GM18907 (cell line): ENCODE data around the gene MIGA1.
"Not testable (repeated sequence)": the region's sequence is repeated elsewhere in the genome, so short reads cannot be mapped to it uniquely, and the experiment has no call there.

Source experiments
- ATAC-seq: cut with Tn5 transposase; IDR thresholded peaks from one replicate; pipeline ENCODE4 v1.9.1; 2021; ENCODE audit warnings: mild to moderate bottlenecking, moderate library complexity; ENCODE audit not compliant: unreplicated experiment

The MIGA1 gene

GRCh38 chr1:77796695-77797405, 17.4 kb downstream of the MIGA1 start:
- no peak for ATAC-seq

- no peak for ATAC-seq
Observed at GRCh38 chr1:77797991-77798390, 18.5 kb downstream of the MIGA1 start.

DNA sequence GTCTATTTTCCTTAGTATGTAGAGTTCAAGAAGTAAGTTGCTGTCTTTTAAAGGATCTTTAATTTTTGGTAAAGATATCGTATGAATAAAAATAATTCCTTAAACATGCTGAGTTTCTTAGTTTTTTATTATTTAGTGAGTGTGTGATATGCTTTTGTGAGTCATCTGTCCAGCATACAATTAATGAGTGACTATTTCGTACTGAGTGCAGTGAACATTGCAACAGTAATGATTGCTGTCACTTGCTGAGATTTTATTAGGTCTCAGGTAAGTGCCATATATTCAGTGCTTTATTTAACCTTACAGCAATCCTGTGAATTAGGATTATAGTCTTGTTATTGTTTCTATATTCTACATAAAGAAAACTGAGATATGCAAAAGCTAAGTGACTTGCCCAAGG, 22.6 kb downstream of the MIGA1 start:
- no peak for ATAC-seq

GRCh38 chr1:77803371-77803770, 23.9 kb downstream of the MIGA1 start:
- no peak for ATAC-seq

GRCh38 chr1:77809787-77810462, 30.5 kb downstream of the MIGA1 start:
- not testable (repeated sequence) for ATAC-seq

GRCh38 chr1:77811589-77811988, 32.1 kb downstream of the MIGA1 start:
- ATAC-seq, result peak; percentile 45

DNA sequence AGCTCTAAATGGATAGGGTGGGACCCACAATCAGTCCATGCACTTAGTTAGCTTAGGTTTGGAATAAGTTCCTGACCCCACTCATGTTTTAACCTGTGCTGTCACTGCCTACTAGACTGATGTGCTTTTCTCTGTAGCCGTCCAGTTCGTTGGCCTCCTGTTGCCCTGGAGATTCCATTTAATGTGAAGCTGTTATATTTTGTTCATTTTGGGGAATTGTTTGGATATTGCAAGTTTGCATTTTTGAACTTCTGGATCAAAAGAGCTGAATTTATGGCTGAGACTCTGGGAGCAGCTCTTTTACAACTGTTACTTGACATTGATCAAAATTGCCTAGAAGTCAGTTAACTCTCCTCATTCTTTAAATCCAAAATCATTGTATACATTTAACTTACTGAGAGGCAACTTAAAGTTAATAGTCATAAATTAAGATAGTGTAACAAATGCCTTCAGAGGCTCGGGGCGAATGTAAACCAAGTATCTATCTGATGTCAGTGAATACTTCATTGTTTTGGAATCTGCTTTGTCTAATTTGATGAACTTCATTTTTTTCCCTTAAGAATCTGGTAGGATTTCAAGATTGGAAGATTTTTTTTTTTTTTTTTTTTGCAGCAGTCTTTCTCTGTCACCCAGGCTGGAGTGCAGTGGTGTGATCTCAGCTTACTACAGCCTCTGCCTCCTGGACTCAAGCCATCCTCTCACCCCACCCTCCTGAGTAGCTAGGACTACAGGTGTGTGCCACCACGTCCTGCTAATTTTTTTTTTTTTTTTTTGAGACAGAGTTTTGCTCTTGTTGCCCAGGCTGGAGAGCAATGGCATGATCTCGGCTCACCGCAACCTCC, 38.1 kb downstream of the MIGA1 start:
- ATAC-seq, result no peak

- ATAC-seq, result no peak
Observed at GRCh38 chr1:77820121-77820520, 40.7 kb downstream of the MIGA1 start.

DNA sequence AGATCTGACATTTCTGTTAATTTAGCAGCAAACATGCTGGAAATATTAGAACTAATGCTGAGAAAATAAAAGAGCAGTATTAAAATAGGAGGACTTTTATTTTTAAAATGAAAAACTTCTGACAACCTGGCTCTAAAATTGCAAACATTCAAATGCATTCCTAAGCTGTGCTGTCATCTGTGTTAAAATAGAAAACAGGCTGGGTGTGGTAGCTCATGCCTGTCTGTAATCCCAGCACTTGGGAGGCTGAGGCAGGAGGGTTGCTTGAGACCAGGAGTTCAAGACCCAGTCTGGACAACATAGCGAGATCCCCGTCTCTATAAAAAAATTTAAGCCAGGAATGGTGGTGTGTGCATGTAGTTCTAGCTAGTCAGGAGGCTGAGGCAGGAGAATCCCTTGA, 44.6 kb downstream of the MIGA1 start:
- no peak for ATAC-seq

DNA sequence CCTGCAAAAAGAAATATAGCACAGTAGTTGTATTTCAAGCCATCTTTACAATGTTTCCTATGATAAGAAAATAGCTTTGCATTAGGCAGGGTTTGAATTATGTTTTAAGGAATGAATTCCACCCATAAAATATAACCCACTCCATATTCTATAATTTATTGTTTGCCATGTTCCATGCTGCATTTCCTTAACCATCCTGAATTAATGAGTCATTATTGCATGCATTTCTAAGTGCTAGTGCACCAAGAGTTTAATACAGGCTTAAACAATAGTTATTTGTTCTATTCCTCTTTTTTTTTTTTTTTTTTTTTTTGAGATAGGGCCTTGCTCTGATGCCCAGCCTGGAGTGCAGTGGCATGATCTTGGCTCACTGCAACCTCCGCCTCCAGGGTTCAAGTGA, 45.2 kb downstream of the MIGA1 start:
- no peak for ATAC-seq

DNA sequence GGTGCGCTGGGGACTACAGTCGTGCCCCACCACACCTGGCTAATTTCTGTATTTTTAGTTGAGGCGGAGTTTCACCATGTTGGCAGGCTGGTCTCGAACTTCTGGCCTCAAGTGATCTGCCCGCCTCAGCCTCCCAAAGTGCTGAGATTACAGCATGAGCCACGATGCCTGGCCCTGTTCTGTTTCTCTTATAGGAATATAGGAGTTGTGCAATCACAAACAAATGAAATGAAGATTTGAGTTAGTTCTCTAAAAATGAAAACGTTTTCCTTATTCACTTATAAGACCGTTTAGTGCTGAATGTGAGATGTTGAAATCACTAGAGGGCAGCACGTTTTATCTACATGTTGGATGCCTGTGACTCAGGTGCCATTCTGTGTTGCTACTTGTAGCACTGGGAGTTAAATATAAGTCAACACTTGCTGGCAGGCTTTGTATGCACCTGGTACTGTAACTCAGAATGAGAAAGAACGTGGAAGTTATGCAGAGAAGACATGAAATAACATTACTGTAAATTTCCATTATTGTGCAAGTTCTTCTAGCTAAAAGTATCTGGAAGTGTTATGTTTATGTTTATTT, 45.8 kb downstream of the MIGA1 start:
- ATAC-seq, result no peak

DNA sequence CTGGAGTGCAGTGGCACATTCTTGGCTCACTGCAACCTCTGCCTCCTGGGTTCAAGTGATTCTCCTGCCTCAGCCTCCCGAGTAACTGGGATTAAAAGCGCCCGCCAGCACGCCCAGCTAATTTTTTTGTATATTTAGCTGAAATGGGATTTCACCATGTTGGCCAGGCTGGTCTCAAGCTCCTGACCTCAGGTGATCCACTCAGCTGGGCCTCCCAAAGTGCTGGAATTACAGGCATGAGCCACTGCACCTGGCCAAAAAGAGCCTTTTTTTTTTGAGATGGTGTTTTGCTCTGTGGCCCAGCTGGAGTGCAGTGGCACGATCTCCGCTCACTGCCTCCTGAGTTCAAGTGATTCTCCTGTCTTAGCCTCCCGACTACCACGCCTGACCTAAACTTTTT, 47.4 kb downstream of the MIGA1 start:
- ATAC-seq, result not testable (repeated sequence)

- no peak for ATAC-seq
Observed at GRCh38 chr1:77828098-77828497, 48.6 kb downstream of the MIGA1 start.

GRCh38 chr1:77829851-77830250, 50.4 kb downstream of the MIGA1 start:
- ATAC-seq, result no peak

DNA sequence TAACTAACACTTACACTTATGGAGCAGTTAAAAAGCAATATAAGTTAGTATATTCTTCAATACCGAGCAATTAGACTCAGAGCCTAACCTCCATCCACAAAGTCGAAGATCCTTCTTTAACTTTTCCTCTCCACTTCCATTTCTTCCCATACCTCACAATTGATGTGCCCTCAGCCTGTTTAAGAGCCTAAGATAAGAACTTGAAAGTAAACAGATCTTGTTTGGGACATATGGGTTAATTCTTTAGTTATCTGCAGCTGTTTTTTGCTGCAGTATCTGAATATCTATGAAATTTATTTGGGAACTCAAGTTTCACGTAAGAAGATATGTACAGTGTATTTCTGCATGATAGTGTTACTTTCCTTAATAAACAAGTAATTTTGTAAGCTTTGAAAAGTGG, 51.5 kb downstream of the MIGA1 start:
- no peak for ATAC-seq

- ATAC-seq, result no peak
Observed at GRCh38 chr1:77831566-77831965, 52.1 kb downstream of the MIGA1 start.

DNA sequence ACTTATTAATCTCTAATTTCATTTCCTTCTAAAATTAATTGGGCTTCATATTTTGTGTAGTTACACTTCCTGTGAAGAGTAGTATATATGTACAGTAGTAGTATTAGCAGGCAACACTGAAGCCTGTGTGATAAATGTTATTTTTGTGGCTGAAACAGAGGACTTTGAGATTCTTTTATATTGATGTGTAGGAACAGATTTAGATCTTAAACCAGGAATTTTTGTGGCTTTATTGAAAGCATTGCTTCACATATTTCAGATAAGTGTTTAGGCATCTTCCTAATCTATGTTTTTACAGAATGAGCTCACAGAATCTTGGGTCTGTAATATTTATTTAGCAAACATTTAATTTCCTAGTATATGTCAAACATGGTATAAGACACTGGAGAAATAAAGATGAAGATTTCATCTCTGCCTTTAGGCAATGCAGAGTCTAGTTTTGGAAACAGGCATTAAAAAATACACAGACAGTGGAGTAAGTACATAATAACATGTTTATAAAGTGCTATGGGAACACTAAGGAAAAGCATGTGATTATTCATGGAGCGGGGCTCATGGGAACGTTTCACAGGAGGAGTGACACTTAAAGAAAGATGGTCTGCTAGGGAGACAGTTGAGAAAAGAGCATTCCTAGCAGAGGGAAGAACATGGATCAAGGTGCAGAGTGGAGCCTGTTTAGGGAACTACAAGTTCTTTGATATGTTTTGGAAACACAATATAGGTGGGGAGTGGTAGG, 52.7 kb downstream of the MIGA1 start:
- ATAC-seq, result no peak

DNA sequence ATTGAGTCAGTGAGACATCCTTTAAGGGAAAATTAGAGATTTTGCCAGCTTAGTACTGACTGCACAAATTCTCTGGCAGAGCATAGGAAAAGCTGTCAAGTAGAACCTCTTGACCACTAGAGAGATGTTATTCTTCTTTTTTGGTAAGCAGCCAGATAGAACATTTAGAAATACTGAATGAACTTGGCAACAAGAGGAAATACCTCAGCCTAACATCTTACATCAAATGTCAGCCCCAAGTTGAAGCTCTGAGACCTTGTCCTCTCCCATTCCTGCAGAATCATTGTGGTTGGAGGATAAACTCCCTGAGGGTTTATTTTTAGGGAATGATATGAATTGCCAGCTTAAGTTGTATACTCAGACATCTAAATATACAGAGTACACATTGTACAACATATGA, 53.5 kb downstream of the MIGA1 start:
- no peak for ATAC-seq

- no peak for ATAC-seq
Observed at GRCh38 chr1:77833521-77834100, 54.2 kb downstream of the MIGA1 start.

GRCh38 chr1:77834771-77835334, 55.4 kb downstream of the MIGA1 start:
- no peak for ATAC-seq
